Measurements from ENCODE around the gene TCERG1L. TPM values are rescaled to one million over a fixed set of nuclear protein-coding genes. Genes with fewer than 3 reads are reported as not detected.

Gene TCERG1L
- total and polyA plus RNA-seq, 4 donors, result 0.02 to 0.09 (median 0.08) TPM; not detected in 1

GRCh38 chr10:131227163-131227740, 84.3 kb downstream of the TCERG1L start:
- H3K4me3 ChIP-seq, result no peak overlapping the region
- H3K9ac ChIP-seq (ENCODE audit: insufficient read depth in 1 of 2, low read length in 2 of 2), result no peak overlapping the region
- peaks cover 0 to 4% (median 0%) of the 10 kb centered on the region in 4 donors for H3K9me3 ChIP-seq (ENCODE audit: control insufficient read depth in 4 of 4, insufficient read depth in 3 of 4, low read length in 3 of 4)
- WGBS, 2 donors, result 95 to 98% methylated on average over 16 of the region's 16 CpGs
- H3K4me1 ChIP-seq (ENCODE audit: control insufficient read depth in 5 of 5, insufficient read depth in 5 of 5, low read length in 5 of 5), result no peaks in the 10 kb centered on the region
- no peaks in the 10 kb centered on the region for H3K36me3 ChIP-seq (ENCODE audit: control insufficient read depth in 4 of 4, insufficient read depth in 4 of 4, low read length in 4 of 4)
- no peaks in the 10 kb centered on the region for H3K27me3 ChIP-seq (ENCODE audit: control insufficient read depth in 3 of 3, insufficient read depth in 3 of 3, low read length in 2 of 3)
- TF ChIP-seq CTCF (IDR thresholded peaks at IDR 0.05; ENCODE audit: control extremely low read depth, extremely low read depth), result no peak
- no peak overlapping the region for H3K27ac ChIP-seq (ENCODE audit: low read depth in 1 of 2, low read length in 1 of 2)
- no peak for DNase-seq
- ATAC-seq (ENCODE audit: insufficient read depth, low FRiP score), result no peak

GRCh38 chr10:131226446-131227162, 84.9 kb downstream of the TCERG1L start:
- Histone ChIP-seq H3K4me1 (ENCODE audit: control insufficient read depth in 5 of 5, insufficient read depth in 5 of 5, low read length in 5 of 5) (no peaks in the 10 kb centered on the region), H3K4me3 (no peak overlapping the region), H3K36me3 (ENCODE audit: control insufficient read depth in 4 of 4, insufficient read depth in 4 of 4, low read length in 4 of 4) (no peaks in the 10 kb centered on the region), H3K27me3 (ENCODE audit: control insufficient read depth in 3 of 3, insufficient read depth in 3 of 3, low read length in 2 of 3) (no peaks in the 10 kb centered on the region), H3K9me3 (ENCODE audit: control insufficient read depth in 4 of 4, insufficient read depth in 3 of 4, low read length in 3 of 4) (peaks cover 0 to 4% (median 0%) of the 10 kb centered on the region in 4 donors), H3K9ac (ENCODE audit: insufficient read depth in 1 of 2, low read length in 2 of 2) (no peak overlapping the region), H3K27ac (ENCODE audit: low read depth in 1 of 2, low read length in 1 of 2) (no peak overlapping the region)
- ATAC-seq (ENCODE audit: insufficient read depth, low FRiP score) (no peak), DNase-seq (no peak)
- WGBS, 2 donors, result 85 to 87% methylated on average over 18 of the region's 18 CpGs
- no peak for TF ChIP-seq CTCF (IDR thresholded peaks at IDR 0.05; ENCODE audit: control extremely low read depth, extremely low read depth)

- H3K9me3 ChIP-seq (ENCODE audit: control insufficient read depth in 4 of 4, insufficient read depth in 3 of 4, low read length in 3 of 4), result peaks cover 0 to 1% (median 0%) of the 10 kb centered on the region in 4 donors
- no peaks in the 10 kb centered on the region for H3K27me3 ChIP-seq (ENCODE audit: control insufficient read depth in 3 of 3, insufficient read depth in 3 of 3, low read length in 2 of 3)
- DNase-seq (no peak), ATAC-seq (ENCODE audit: insufficient read depth, low FRiP score) (no peak)
- H3K9ac ChIP-seq (ENCODE audit: insufficient read depth in 1 of 2, low read length in 2 of 2), result no peak overlapping the region
- TF ChIP-seq CTCF (IDR thresholded peaks at IDR 0.05; ENCODE audit: control extremely low read depth, extremely low read depth), result no peak
- no peak overlapping the region for H3K27ac ChIP-seq (ENCODE audit: low read depth in 1 of 2, low read length in 1 of 2)
- H3K36me3 ChIP-seq (ENCODE audit: control insufficient read depth in 4 of 4, insufficient read depth in 4 of 4, low read length in 4 of 4), result no peaks in the 10 kb centered on the region
- 73 to 84% methylated on average over 8 of the region's 8 CpGs for WGBS, 2 donors
- no peaks in the 10 kb centered on the region for H3K4me1 ChIP-seq (ENCODE audit: control insufficient read depth in 5 of 5, insufficient read depth in 5 of 5, low read length in 5 of 5)
- H3K4me3 ChIP-seq, result no peak overlapping the region
Measured at GRCh38 chr10:131224106-131224505, 87.4 kb downstream of the TCERG1L start.

All from lung (tissue), 12 donors.